NCI-H2081 treated with DMSO at 0.1 percent for 48 hours (cell line): ENCODE results near the gene CNTNAP5.

ENCODE experiments used
- DNase-seq: peaks from one replicate; lab custom pipeline; 2025; lab: John Stamatoyannopoulos, UW

The CNTNAP5 gene

GRCh38 chr2:124623560-124623959, 598.5 kb downstream of the CNTNAP5 start:
- no peak for DNase-seq

- DNase-seq, result no peak
Measured at GRCh38 chr2:124625561-124625960, 600.5 kb downstream of the CNTNAP5 start.

GRCh38 chr2:124626993-124627392, 601.9 kb downstream of the CNTNAP5 start:
- DNase-seq, result no peak

- DNase-seq, result no peak
Measured at GRCh38 chr2:124633812-124634211, 608.7 kb downstream of the CNTNAP5 start.

DNA sequence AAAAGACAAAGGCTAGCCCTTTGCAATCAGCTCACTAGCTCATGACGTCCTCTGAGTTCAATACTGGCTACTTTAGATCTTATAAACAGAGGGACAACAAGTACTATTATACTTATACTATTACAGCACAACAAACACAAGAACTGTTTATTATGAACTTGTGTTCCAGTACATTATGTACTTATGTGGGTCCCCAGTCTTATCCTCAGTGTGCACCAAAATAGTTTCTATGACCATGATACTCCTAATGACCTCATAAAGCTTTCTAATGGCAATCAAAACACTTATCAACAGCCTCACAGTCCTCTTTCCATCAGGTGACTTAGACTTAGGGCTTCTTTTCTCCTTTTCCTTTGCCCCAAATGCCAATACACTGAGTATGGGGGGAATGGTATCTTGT, 614.4 kb downstream of the CNTNAP5 start:
- no peak for DNase-seq

DNA sequence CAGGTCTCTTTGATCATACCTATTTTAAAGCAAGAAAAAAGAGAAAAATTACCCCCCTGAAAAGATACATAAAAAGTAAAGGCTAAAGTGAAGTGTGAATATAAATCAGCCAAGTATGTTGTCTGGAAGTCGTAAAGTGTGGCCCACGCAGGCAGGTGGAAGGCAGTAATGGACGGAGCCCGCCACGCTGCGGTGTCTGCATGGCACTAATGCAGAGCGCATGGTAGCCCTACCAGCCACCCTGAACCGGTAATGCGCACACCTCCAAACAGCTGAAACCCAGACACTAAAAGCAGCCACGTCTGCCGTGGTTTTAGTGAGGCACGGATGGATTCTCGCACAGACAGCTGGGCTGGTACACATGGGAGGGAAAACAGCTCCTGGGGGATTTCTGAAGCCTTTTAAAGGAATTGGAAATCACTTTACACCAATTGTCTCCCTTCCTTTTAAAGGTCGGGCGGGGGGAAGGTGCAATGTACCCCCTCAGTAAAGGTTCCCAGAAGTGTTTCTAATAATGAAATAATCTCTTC, 615.2 kb downstream of the CNTNAP5 start:
- no peak for DNase-seq

GRCh38 chr2:124646166-124646815, 621.2 kb downstream of the CNTNAP5 start:
- no peak for DNase-seq

DNA sequence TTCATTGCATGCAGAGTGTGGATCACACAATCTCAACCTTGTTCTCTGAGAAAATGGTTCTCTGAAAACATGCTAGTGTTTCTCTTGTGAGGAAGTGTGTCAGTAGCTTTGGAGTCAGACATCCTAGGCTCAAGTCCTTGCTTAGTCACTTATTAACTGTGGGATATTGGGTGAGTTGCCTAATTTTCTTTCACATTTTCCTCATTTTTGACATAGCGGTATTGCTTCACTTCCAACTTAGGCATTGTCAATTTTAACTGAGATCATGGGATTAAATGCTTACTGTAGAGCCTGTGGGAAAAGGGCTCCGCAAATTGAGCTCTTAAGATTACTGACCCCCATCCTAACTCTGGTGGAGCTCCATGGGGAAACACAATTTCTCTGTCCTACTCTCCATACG, 622.2 kb downstream of the CNTNAP5 start:
- DNase-seq, result no peak

GRCh38 chr2:124647663-124648062, 622.6 kb downstream of the CNTNAP5 start:
- no peak for DNase-seq

GRCh38 chr2:124649001-124649400, 623.9 kb downstream of the CNTNAP5 start:
- DNase-seq, result no peak

GRCh38 chr2:124652099-124652498, 627.0 kb downstream of the CNTNAP5 start:
- DNase-seq, result no peak

- DNase-seq, result no peak
Measured at GRCh38 chr2:124658373-124658772, 633.3 kb downstream of the CNTNAP5 start.

DNA sequence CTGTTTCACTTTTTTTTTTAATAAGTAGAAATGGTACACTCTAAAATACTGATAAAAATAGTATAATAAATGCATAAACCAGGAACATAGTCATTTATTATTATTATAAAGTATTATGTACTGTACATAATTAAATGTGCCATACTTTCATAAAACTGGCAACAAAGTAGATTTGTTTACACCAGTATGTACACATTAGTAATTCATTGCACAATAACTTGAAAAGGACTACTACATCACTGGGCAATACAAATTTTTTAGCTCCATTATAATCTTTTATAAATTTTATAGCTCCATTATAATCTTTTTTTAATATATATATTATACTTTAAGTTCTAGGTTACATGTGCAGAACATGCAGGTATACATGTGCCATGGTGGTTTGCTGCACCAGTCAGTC, 636.5 kb downstream of the CNTNAP5 start:
- no peak for DNase-seq

DNA sequence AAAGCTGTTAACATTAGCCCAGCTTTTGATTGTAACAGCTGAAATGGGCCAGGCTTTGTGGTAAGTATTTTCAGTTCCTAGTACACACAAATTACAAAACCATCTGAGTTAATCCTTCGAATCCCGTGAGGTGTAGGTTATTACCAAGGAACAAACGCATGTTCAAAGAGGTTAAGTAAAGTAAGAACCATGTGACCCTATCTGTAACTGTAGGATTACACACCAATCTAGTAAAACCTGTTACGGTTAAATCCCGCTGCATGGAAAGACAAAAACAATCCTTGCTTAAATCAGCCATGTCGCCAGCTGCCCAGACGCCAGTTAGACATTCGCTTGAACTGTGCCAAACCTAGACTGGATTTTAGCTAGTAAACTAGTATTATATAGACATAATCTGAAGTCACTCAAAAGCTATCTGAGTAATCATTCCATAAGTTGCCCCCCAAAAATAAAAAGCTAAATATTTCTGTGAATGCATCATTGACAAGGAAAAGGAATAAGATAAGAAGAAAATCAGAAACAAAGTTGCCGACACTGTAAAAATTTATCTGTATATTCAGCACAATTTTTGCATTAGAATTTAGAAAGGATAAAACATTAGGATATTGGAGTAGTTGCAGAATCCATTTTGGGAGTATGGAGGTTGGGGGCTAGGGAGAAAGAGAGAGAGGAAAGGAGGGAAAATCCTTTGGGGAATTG, 638.0 kb downstream of the CNTNAP5 start:
- no peak for DNase-seq

GRCh38 chr2:124663645-124663997, 638.5 kb downstream of the CNTNAP5 start:
- no peak for DNase-seq

GRCh38 chr2:124664363-124664762, 639.3 kb downstream of the CNTNAP5 start:
- no peak for DNase-seq

DNA sequence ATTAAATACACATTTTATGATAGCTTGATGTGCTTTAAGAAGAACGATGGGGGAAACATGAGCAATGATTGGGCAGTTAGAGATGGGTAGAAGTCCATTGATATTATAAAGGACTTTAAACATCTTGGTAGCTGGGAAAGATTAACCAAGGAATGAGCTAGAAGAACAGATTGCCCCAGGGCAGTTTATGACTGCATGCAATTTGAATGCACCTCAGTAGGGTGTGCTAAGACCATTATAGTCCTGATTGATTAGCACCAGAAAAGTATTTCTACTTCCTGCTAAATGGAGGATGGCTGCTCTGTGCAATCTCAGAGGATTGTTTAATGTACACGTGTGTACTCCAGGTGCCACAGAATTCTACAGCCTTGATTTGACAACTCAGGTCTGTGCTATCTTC, 641.9 kb downstream of the CNTNAP5 start:
- no peak for DNase-seq

DNA sequence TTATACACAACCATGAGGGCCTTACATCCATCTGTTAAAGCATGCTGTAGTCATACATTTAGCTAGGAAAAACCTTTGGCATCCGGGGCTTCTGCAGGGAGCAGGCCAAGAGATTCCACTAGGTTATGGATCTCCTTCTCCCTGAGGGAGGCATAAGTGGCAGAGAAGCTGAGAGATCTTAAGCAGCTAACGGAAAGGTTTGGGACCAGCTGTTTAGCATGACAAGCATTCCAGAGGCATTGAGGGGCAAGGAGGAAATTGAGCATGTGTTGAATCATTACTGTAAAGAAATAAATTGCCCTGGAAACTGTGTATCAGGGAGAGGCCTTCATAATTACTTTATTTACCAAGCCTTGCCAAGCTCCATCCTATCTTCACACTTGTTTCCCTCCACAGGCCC, 643.1 kb downstream of the CNTNAP5 start:
- no peak for DNase-seq

DNA sequence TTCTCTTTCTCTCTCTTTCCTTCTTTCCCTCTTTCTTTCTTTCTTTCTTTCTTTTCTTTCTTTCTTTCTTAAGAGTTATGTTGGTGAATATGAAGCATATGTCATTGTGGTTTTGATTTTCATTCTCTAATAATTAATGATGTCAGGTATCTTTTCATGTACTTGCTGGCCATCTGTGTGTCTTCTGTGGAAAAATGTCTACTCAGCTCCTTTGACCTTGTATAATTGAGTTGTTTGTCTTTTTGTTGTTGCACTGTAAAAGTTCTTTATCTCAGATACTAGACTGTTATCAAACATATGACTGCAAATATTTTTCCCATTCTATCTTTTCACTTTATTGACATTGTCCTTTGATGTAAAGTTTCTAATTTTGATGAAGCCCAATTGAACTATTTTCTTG, 645.1 kb downstream of the CNTNAP5 start:
- no peak for DNase-seq

GRCh38 chr2:124678043-124678442, 653.0 kb downstream of the CNTNAP5 start:
- no peak for DNase-seq

- DNase-seq, result peak; percentile 39
Measured at GRCh38 chr2:124683536-124684428, 658.7 kb downstream of the CNTNAP5 start.

DNA sequence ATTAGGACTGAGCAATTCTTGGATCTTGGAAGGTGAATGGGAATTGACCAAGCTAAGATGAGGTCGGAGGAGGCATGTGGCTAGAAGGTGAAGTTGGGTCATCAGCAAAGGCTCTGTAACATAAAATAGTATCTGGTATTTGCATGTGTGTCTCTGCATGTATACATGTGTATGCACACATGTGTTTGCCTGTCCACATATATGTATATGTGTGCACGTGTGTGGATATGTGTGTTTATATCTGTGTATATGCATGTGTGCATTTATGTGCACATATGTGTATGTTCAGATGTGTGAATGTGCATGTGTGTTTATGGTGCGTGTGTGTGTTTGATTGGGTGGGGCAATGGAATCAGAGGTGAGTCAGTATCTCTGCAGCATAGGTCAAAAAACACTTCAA, 664.3 kb downstream of the CNTNAP5 start:
- DNase-seq, result no peak

DNA sequence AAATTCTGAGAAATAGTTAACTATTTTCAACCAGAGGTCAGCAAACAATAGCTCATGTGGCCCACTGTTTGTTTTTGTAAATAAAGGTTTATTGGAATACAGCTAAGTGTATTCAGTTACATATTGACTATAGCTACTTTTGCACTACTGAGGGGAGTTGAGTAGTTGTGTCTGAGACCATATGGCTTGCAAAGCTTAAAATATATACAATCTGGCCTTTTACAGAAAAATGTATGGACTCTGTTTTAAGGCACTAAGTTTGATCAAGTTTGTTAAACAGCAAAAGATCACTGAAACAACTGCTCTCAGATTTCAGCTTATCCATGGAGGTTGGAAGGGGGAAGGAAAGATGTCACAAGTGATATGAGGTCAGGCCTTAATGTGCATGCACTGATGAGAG, 667.1 kb downstream of the CNTNAP5 start:
- DNase-seq, result no peak
